Pons (tissue), 1 donor: ENCODE measurements around the gene DCLRE1A.

ENCODE experiments used
- DNase-seq: peaks from one replicate; pipeline ENCODE4 v3.0.0-alpha.2; 2016; ENCODE audit warnings: low spot score

The DCLRE1A gene

DNA sequence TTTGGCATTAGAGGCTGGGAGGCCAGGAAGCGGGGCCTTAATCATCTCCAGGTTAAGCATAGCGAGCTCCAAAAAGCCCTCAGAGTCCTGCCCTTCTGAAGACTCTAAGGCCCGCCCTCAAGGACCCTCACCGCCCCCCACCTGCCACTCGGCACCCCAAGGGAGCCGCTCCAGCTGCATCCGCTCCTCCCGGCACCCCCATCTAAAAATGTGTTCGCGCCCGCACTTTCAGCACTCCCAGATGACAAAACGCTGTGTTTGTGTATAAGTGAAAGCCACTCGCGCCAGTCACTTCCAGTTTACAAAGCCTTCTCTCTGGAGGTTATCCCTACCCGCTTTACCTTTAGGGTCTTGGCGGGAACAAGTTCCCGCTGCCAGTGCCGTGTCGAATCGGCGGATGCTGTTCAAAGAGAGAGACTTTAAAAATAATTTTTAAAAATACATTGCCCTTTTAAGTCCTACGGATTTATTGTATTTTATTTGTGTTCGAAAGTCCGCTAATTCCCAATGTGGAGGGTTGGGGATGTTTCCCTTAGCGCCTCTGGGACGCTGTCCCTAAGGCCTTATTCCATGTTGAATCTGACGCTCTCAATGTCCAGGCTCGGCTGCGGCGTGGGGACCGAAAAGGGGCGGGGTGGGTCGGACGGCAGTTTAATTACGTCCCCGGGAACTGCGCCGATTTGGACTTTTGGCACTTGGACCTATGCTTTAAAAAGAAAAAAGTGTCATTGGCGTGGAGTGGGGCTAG, at the start of gene DCLRE1A, which contains the start of gene NHLRC2:
Gene DCLRE1A, minus strand, starts transcription at position 70 of the 748 bp plus-strand sequence. CDS start 900 bp downstream, outside the sequence.
Gene NHLRC2, plus strand, starts transcription at position 649 of the 748 bp plus-strand sequence. CDS start 212 bp downstream, outside the sequence.
- DNase-seq: peak; percentile 82

DNA sequence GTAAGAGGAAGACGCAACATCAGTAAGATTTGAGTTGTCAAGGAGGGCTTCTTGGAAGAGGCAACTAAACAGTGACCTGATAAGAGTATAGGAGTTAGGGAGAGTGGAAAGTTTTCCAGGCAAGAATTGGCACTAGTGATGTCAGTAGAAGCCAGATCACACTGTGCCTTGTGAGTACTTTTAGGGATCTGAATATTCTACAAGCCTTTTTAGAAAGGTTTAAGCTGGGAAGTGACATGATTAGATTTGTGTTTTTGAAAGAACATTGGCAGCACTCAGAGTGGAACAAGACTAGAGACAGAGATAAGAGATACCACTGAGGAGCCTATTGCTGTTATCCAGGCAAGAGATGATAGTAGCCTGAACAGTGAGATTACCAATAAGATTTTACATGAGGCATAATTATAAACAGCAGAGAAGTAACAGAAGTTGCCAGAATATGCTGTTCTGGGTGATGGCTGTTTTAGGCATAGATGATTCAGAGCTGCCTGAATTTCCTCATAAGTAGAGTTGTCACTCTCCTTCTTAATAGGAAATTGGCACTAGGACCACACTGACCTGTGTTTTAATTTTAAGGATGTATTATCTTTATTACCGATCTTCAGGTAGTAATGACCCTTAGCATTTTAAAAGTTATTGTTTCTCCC, 46.2 kb upstream of the DCLRE1A start:
- no peak for DNase-seq

DNA sequence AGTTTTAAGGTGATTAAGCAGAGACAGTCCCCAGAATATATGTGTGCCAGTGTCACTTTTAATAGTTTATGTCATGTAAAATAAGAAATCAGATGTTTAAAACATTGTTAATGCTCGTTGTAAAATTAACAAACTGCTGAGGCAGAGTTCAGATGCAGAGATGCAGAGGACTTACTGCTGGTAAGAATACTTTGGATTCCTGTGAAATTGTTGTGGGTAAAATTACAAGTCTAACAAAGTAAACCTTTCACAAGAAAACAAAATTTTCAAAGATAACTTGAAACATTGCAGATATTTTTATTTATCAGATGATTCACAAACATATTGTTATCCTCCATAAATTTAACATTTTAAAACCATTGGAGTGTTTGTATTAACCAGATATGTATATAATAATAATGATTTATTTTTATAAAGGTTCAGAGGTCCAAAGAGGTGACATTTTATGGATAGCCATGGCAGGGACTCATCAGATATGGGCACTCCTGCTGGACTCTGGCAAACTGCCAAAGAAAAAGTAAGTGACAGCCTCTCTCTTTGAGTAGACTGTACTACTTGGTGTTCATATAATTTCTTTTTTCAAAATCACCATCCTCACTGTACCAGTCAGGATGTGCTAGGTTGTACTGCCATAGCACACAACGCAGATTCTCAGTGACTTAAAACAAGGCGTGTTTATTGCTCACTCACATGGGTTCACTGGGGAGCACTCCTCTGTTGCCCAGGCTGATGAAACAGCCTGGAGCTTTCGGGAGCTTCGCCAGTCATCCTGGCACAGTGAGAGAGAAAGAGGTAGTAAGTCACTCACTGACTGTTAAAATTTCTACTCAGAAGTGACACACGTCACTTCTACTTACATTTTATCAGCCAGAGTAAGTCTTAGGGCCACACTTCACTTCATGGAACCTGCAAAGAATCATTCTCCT, 44.1 kb upstream of the DCLRE1A start:
- peak; percentile 59 for DNase-seq

DNA sequence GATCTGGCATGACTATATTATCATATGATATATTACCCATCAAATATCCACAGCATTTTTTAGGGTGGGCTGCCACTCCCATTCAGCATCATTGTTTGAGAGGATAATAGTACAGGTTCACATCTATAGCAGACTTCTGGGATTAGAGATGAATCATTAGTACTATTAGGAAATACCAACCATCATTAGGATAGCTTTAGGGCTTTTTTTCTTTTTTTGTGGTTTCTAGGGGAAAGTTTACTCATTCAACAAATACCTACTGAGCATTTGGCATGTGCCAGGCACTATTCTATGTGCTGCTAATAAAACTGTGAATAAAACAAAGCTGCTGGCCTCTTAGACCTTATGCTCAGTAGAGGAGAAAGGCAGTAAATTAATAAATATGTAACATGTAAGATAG, 41.1 kb upstream of the DCLRE1A start:
- no peak for DNase-seq

DNA sequence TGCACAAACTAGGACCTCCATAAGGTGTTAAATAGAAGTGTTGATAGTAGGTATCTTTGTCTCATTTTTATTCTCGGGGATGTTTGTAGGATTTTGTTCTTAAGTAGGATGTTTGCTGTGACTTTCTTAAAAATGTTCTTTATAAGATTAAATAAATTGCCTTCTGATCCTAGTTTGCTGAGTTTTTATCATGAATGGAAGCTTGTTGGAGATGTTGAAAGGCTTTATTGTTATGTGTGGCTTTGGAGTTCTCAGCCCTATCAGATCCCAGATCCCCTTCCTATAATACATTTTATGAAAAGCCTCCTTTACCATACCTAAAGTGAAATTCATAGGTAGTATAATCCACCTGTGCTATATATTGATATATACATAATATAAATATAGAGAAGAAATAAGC, 40.7 kb upstream of the DCLRE1A start:
- DNase-seq: peak; percentile 87

DNA sequence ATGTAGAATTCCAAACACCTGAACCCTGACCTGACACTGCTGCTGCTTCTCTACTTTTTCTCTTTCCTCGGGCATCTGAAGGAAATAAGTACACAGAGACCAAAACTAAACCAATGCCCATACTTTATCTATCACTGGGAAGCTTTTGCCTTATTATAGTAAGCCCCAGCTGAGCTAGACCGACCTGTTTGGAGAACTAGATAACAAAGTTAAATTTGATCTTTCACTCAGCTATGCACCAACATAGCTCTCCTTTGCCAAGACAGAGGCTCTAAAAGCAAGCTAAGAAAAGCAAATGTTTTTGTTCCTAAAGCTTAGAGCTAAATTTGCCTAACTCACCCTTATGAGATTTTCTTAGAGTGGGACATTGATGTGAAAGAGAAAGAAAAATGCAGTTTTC, 39.7 kb upstream of the DCLRE1A start:
- DNase-seq: peak; percentile 15

DNA sequence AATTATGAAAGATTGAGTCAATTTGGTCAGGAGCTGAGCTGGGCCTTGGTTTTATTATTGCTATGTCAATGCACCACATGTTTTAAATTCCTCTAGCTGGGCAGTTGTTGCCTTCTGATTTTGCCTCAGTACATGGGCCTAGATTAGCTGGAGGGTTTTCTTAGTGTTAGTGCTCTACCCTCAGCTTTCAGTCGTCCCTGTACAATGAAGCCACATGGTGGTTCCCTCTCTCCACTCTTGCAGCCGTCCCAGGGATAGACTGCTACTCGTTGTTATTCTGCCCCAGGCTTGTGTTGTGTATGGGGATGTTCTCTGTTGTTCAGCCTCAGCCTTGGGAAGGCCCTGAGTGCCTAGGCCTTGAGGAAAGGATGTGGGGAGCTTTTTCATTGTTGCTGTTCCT, 37.6 kb upstream of the DCLRE1A start:
- peak; percentile 72 for DNase-seq

DNA sequence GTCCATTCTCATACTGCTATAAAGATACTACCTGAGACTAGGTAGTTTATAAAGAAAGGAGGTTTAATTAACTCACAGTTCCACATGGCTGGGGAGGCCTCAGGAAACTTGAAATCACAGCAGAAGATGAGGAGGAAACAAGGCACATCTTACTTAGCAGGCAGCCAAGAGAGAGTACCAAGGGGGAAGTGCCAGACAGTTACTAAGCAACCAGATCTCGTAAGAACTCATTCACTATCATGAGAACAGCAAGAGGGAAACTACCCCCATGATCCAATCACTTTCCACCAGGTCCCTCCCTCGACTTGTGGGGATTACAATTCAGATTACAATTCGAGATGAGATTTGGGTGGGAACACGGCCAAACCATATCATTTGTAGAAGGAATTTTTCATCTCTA, 36.9 kb upstream of the DCLRE1A start:
- no peak for DNase-seq

DNA sequence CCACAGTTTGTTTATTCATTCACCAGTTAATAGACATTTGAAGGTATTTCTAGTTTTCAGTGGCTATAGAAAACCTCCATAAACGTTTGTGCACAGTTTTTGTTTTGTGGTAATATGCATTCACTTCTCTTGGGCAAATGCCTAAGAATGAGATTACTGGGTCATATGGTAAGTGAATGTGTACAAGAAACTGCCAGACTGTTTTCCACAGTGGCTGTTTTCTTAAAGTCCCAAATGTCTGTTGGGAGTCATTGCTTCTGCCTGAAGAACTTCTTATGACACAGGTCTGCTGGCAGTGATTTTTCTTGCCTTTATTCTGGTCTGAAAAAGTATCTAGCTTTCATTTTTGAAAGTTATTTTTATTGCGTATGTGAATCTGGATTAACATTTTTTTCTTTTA, 36.0 kb upstream of the DCLRE1A start:
- no peak for DNase-seq

DNA sequence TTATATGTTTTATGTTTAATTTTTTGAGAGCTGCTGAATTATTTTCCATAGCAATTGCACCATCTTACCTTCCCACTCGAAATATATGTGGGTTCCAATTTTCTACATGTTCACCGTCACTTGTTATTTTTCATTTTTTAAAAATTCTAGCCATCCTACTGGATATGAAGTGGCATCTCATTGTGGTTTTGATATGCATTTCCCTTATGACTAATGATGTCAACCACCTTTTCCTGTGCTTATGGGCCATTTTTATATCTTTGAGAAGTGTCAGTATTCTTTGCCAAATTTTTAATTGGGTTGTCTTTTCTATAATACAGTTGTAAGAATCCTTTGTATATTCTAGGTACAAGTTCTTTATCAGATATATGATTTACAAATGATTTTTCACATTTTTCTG, 28.4 kb upstream of the DCLRE1A start:
- no peak for DNase-seq

DNA sequence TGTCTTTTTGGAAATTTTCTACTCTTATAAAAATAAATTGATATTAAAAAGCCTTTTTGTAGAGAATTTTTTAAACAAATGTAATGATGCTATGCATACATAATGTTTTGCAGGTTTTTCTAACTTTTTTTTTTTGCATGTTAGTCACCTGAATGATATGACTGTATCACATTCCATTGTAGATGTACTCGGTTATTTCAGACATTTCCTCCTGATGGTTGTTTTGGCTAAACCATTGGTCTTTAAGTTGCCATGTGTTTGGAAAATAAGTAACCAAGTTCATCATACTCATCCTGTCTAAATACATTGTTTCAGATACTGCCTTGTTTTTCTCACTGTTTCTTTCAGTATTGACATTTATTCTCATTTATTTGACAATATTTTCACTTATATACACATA, 26.4 kb upstream of the DCLRE1A start:
- no peak for DNase-seq

DNA sequence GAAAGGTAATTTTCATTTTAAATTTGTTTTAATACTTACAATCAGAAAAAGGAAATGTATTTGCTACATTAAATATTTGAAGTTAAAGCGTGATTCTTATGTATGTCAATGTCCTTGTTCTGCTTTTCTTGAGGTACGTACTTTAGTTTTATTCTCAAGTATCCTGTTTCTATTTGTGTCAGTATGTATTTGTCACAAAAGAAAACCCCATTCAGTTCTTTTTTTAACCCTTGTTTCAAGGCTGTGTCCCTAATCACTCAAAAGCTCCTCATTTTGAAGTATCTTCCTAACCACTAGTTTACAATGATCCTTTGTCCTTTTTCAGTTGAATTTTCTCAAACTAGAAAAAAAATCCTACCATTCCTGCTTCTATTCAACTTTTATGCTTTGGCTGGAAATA, 25.8 kb upstream of the DCLRE1A start:
- no peak for DNase-seq

DNA sequence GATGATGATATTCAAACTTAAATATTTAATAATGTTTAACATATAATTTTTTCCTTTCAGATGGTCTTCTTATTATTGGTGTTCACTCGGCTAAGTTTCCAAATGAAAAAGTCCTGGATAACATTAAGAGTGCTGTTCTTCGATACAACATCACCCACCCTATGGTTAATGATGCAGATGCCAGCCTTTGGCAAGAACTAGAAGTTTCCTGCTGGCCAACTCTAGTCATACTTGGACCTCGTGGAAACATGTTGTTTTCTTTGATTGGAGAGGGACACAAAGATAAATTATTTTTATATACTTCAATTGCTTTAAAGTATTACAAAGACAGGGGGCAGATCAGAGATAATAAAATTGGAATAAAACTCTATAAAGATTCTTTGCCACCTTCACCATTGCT, 22.6 kb upstream of the DCLRE1A start:
- no peak for DNase-seq

DNA sequence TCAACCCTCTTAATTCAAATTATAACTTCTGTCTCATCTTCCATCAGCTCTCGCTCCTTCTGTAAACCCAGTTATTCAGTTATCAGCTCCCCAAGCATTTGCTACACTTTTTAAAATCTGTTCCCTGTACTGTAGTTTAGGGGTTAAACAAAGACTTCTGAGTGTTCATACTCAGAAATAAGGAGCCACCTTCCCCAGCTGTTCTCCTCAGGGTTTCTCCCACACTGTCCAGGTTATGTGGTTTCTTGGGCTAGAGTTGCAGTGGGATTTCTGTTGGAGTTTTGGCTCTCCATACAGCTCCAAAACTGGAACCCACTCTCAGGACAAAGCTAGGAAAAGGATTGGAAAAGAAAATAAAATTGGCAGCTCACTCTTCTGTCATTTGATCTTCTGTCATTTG, 21.3 kb upstream of the DCLRE1A start:
- DNase-seq: no peak

DNA sequence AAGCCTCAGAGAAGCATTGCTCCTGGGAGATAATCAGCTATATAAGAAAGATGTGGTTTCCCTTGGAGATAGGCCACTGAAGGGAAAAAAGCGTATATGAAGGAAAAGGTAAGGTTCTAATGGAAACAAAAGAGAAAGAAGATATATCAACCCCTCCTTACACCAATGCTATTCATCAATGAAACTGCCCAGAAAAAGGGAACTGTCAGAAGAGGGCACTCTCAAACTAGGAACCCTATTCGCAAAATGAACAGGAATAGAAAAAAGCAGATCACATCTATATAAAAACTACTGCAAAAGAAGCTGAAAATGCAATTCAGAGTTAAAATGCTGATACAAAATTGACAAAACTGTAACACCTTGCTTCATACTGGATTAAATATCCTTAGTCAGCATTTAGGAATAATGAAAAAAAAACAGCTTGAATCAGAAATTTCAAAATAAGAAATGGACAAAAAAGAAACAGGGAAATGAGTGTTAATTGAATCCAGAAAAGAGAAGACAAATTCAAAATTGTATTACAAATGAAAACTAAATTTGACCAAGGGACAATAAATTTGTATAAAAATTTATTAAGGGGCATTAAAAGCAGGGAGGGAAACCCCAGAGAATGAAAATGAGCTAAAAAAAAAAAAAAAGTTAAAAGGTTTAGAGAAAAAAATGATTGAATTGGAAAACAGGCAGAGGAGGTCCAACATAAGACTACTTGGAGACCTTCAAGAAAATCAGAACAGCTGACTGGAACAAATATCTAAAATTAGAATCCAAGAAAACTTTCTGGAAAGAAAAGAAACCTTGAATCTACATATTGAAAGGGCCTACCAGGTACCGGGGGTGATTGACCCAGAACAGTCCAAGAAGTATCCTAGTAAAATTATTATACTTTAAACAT, 18.5 kb upstream of the DCLRE1A start:
- no peak for DNase-seq

DNA sequence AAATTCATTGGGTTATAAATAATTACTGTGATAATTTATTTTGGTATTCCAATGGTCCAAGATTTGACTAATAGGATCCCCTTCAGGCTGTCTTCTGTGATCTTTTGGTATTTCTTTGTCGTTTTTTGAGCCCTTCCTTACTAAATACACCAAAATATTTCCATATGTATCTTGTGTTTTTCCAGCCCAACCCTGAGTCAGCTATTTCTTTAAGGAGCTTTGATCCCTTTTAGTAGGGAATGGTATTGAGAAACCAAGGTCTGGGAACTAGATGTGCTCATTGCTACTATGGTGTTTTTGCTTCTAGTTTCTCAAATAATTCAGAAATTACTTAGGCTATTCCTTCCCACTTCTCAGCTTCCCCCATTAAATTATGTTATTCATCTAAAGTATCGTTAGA, 15.9 kb upstream of the DCLRE1A start:
- no peak for DNase-seq

DNA sequence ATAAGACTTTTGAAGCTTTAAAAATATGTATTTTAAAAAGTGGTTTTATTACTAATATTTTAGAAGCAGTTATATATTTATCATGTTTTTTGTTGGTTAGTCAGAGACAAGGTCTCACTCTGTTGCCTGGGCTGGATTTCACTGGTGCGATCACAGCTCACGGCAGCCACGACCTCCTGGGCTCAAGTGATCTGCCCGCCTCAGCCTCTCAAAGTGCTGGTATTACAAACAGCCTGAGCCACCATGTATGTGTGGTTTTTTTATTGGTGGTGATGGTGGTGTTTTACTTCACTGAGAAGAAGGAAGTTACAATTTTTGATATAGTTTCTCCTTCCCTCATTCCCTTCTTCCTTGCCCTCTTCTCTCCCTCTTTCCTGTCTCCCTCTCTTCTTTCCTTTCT, 14.0 kb upstream of the DCLRE1A start:
- no peak for DNase-seq

DNA sequence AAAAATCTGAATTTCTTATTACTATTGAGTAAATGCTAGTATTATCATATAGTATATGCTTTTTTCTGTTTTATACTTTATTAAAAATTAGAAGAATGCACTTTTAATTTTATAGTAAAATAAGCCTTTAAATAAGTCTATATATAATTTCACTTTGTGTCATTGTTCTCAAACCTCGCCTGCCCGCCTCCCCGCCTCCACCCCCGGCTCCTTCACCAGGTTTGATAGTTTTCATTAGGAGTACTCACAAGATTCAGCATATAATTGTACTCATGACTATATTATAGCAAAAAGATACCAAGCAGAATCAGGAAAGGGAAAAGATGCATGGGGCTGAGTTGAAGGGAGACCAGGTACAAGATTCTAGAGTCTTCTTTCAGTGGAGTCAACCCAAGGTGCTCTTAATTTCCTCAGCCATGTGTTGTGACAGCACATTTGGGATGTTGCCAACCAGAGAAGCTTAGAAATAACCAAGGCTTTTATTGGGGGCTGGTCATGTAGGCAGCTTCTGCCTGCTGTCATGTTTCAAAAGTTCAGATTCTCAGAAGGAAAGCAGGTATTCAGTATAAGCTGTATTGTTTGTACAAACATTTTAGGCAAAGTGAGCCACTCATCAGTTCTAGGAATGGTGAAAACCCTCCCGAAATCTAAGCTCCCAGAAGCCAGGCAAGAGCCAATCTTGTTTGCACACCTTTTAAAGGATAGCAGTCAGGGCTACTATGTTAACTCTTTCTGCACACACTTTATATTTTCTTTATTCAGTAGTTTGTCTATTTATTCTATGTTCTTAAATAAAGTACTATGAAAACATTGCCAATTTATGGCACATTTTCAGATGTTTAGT, 12.9 kb upstream of the DCLRE1A start:
- DNase-seq: no peak

DNA sequence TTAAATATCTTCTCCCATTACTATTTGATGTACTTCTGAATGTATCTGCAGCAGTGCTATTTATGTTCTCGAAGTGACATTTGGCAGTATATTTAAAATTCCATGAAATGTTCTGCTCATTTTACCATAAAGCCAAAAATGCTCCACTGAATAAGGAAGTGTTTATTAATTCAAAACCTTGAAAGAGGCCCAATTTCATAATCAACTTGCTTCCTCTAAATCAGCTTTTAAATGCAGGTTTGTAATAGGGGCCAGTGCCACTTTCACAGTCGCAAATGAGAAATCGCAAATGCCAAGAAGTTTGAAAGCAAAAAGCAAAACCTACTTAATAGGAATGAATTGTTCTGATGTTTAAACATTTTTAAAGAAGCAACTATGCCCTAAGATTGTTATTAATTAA, 12.0 kb upstream of the DCLRE1A start:
- DNase-seq: no peak

DNA sequence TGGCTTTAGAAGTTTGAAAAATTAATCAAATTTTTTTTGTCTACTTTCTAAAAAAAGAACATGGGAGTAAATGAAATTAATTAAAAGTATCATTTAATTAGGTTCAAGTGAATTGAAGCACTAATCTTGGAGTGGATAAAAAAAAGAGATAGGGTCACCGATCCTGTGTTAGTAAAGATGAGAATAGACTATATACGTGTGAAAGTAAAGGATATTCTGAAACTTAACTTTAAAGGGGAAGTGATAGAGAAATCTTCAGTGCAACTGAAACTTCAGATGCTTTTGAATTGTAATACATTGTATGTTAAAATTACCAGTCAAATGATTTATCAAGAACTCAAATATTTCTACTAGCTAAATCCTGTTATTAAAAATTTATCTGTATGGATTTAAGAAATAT, 5.4 kb upstream of the DCLRE1A start:
- no peak for DNase-seq

DNA sequence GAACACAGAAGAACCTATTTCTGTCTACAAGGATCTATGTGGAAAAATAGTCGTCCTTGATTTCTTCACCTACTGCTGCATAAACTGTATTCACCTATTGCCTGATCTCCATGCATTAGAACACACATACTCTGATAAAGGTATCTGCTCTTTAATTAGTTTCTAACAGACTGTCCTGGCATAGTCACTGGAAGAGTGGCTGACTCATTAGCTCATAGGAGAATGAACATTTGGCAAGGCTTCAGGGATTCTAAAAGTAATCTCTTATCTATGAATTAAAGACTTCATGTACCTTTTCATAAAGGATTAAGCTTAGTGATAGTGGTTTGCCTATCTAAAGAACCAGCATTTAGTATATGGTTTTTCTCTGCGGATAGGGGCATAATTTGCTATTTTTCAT, 4.7 kb upstream of the DCLRE1A start:
- no peak for DNase-seq
